GM19467 (cell line): ENCODE measurements around the gene POLE3.
"Not testable (repeated sequence)": the region's sequence is repeated elsewhere in the genome, so short reads cannot be mapped to it uniquely, and the experiment has no call there.

Source experiments
- ATAC-seq: cut with Tn5 transposase; IDR thresholded peaks from one replicate; pipeline ENCODE4 v1.9.1; 2021; ENCODE audit warnings: mild to moderate bottlenecking, moderate library complexity; ENCODE audit not compliant: unreplicated experiment

Gene POLE3

GRCh38 chr9:113406353-113406752 lies 4.1 kb downstream of the POLE3 start:
- not testable (repeated sequence) for ATAC-seq

DNA sequence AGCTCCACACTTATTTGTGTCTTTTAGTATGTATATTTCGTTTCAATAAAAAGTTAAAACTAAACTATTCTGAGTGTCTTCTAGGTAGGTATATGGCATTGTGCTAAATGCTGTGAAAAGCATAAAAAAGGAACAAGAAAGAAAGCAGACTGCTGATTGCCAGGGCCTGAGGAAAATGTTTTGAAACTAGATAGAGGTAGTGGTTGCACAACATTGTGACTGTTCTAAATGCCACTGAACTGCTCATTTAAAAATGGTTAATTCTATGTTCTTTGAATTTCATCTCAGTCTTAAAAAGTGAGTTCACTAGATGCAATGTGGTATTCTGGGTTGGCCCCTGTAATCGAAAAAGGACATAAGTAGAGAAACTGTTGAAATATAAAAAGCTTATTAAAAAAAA lies 6.8 kb downstream of the POLE3 start:
- ATAC-seq = no peak

DNA sequence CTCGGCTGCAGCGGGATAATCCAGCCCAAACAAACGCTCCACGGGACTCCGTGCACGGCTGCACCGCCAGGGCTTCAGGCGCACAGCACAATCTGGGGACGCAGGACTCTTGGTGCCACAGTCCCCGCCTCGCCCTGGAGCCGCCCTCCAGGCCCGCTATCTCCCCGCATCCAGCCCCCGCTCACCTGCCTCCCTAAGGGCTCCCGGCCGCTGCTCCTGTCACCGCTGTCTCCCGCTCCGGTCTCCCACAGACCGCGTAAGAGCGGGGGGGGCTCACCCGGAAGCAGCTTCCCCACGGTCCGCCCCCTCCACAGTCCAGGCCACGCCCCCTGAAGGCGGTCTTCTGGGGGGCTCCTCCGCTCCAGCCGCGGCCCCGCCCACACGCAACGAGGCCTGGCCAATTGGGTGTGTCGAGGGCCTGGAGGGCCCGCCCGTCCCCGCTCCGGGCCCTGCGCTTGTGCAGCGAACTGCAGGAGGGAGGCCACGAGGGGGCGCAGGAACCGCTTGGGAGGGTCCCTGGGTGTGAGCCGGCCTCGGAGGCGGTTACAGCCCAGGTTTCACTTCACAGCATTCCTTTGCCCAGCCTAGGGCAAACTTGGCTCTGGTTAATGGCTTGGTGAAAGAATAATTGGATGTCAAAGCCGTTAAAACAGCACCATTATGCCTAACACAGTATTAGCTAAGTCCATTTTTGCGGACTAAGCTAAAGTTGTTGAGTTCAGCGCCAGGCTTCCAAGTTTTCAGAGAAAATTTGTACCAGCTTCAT lies 9.3 kb downstream of the POLE3 start, which contains the start of gene ALAD:
Gene ALAD, minus strand, starts transcription at position 258 of the 766 bp plus-strand sequence. CDS start 7,725 bp downstream, outside the sequence.
- ATAC-seq = peak; percentile 99

GRCh38 chr9:113399646-113400200 lies 10.8 kb downstream of the POLE3 start:
- no peak for ATAC-seq

DNA sequence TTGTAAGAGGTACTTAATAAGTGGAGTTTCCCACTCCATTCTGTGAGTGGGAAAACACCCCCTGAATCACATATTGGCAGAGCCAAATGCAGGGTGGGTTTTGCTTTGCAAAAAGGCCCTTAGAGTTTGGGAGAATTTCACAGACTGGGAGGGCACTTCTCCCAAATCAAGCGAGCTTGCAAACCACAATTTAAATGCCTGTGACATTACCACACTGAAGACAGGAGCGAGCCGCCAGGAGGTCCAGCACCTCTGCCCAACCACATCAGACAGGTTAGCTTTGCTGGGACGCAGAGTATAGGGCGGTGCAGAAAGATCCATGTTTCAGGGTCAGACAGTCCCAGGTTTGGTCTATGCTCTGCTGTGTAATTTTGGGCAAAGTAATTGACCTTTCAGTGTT lies 11.7 kb downstream of the POLE3 start:
- no peak for ATAC-seq

DNA sequence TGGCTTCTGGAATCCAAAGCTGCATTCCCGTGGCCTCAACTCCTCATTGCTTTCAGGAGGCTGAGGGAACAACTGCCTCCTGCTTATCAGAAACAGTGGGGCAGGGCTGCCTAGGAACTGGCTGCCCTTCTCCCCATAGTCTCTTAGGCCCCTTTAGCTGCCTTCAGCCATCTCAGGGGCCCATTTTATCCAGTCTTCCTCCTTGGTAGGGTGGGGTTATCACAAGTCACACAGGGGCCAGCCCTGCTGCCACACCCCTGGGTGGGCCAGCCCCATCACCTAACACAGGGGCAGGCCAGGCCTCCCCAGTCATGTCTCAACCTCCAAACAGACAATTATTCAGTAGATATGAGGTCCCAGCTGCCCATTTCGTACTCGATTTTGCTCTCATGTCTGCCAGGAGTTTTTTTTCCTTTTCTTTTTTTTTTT lies 13.3 kb downstream of the POLE3 start:
- ATAC-seq = no peak

DNA sequence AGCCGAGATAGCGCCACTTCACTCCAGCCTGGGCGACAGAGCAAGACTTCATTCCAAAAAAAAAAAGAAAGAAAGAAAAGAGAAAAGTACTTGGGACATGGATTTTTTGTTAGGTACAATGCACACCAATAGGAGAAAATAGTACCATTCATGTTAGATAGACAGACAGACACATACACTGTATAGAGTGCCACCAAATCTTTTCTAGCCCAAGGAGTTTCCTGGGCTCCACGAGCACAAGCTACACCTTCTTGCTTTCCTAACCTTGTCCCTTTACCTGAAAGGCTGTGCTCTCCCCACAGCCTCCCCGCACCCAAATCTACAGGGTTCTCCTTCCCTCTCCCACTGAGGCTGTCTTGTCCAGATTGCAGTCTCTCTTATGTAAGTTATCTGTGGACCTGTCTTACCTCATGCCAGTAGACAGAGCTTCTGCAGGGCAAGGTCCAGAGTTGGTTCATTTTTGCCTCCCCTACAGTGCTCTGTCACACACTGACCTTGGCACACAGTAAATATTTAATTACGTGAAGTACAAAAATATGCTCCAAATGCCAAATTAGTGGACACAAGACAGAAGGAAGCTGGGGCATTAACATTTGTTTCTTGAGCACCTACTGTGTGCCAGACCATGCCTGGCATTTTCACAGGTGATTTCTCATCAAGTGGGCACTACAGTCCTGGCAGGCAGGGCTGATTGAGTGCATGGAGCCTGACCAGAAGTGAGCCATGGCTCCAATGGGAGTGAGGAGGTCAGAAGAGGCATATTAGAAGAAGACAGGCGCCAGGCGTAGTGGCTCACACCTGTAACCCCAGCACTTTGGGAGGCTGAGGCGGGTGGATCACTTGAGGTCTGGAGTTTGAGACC lies 15.2 kb downstream of the POLE3 start:
- ATAC-seq = no peak

GRCh38 chr9:113393281-113393680 lies 17.2 kb downstream of the POLE3 start:
- ATAC-seq = no peak

- no peak for ATAC-seq
Observed at GRCh38 chr9:113391917-113392316, 18.6 kb downstream of the POLE3 start.

GRCh38 chr9:113390192-113390960 lies 20.1 kb downstream of the POLE3 start:
- no peak for ATAC-seq

- no peak for ATAC-seq
Observed at GRCh38 chr9:113389451-113389850, 21.0 kb downstream of the POLE3 start.

GRCh38 chr9:113388833-113389232 lies 21.6 kb downstream of the POLE3 start:
- ATAC-seq = no peak

- no peak for ATAC-seq
Observed at GRCh38 chr9:113387560-113388230, 22.8 kb downstream of the POLE3 start.

- no peak for ATAC-seq
Observed at GRCh38 chr9:113386571-113387393, 23.7 kb downstream of the POLE3 start.

DNA sequence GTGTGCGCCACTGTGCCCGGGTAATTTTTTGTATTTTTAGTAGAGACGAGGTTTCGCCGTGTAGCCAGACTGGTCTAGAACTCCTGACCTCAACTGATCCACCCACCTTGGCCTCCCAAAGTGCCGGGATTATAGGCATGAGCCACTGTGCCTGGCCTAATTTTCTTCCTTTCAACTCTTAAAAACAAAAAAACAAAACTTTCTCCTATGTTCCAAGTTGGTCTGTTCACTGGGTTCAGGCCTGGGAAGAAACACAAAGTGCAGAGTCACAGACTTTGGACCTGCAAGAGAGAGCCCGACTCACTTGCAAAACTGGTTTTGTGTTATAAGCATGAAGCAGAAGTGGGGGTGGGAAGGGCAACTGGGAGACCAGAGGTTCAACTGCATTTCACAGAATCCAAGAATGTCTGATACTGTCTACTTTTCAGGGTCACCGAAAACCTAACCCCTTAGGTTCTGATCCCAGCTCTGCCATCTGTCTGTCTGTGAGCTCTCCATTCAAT lies 28.5 kb downstream of the POLE3 start:
- no peak for ATAC-seq

GRCh38 chr9:113381441-113381840 lies 29.0 kb downstream of the POLE3 start:
- ATAC-seq = not testable (repeated sequence)

GRCh38 chr9:113380869-113381378 lies 29.6 kb downstream of the POLE3 start:
- ATAC-seq = peak; percentile 41

DNA sequence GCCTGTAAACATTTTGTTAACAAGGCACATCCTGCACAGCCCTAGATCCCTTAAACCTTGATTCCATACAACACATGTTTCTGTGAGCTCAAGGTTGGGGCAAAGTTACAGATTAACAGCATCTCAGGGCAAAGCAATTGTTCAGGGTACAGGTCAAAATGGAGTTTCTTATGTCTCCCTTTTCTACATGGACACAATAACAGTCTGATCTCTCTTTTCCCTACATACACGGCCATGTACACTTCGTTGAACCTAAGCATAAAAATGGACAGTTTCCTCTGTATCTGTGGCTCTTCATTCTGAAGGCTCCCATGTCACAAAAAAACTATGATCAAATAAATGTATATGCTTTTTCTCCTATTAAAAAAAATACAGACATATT lies 30.7 kb downstream of the POLE3 start:
- not testable (repeated sequence) for ATAC-seq
